ENCODE results near the gene VAMP3.
A peak's percentile ranks its signal among the peaks of the same experiment; 100 is the strongest.

The VAMP3 gene

GRCh38 chr1:7745783-7746182, 25.3 kb upstream of the VAMP3 start:
- no peak for TF ChIP-seq CTCF (IDR thresholded peaks at IDR 0.05; ENCODE audit: unreplicated experiment in 3 of 3)
- H3K4me3 Mint-ChIP-seq: no peak overlapping the region
- no peak overlapping the region for H3K27ac Mint-ChIP-seq
- no peaks in the 10 kb centered on the region for H3K36me3 Mint-ChIP-seq (ENCODE audit: low read depth)
- H3K27me3 Mint-ChIP-seq (ENCODE audit: low read depth): no peaks in the 10 kb centered on the region
- no peaks in the 10 kb centered on the region for H3K4me1 Mint-ChIP-seq
- H3K9me3 Mint-ChIP-seq: no peaks in the 10 kb centered on the region

GRCh38 chr1:7747605-7748004, 23.5 kb upstream of the VAMP3 start:
- no peaks in the 10 kb centered on the region for H3K36me3 Mint-ChIP-seq (ENCODE audit: low read depth)
- no peak overlapping the region for H3K4me3 Mint-ChIP-seq
- H3K27me3 Mint-ChIP-seq (ENCODE audit: low read depth): peaks cover 4% of the 10 kb centered on the region
- no peaks in the 10 kb centered on the region for H3K9me3 Mint-ChIP-seq
- peaks cover 5% of the 10 kb centered on the region for H3K4me1 Mint-ChIP-seq
- H3K27ac Mint-ChIP-seq: no peak overlapping the region
- TF ChIP-seq CTCF (IDR thresholded peaks at IDR 0.05; ENCODE audit: unreplicated experiment in 3 of 3): no peak

- H3K27ac Mint-ChIP-seq: no peak overlapping the region
- TF ChIP-seq CTCF (IDR thresholded peaks at IDR 0.05; ENCODE audit: unreplicated experiment in 3 of 3): no peak
- H3K4me3 Mint-ChIP-seq: no peak overlapping the region
- H3K27me3 Mint-ChIP-seq (ENCODE audit: low read depth): peaks cover 6% of the 10 kb centered on the region
- peaks cover 9% of the 10 kb centered on the region for H3K4me1 Mint-ChIP-seq
- no peaks in the 10 kb centered on the region for H3K9me3 Mint-ChIP-seq
- no peaks in the 10 kb centered on the region for H3K36me3 Mint-ChIP-seq (ENCODE audit: low read depth)
Measured at GRCh38 chr1:7749126-7749525, 22.0 kb upstream of the VAMP3 start.

- Mint-ChIP-seq H3K4me1 (peaks cover 9% of the 10 kb centered on the region), H3K36me3 (ENCODE audit: low read depth) (no peaks in the 10 kb centered on the region), H3K27ac (no peak overlapping the region), H3K27me3 (ENCODE audit: low read depth) (peaks cover 8% of the 10 kb centered on the region), H3K4me3 (no peak overlapping the region), H3K9me3 (no peaks in the 10 kb centered on the region)
- no peak for TF ChIP-seq CTCF (IDR thresholded peaks at IDR 0.05; ENCODE audit: unreplicated experiment in 3 of 3)
Measured at GRCh38 chr1:7751174-7751573, 19.9 kb upstream of the VAMP3 start.

GRCh38 chr1:7752512-7753417, 18.3 kb upstream of the VAMP3 start:
- H3K9me3 Mint-ChIP-seq: no peaks in the 10 kb centered on the region

More at GRCh38 chr1:7752512-7753417, 18.3 kb upstream of the VAMP3 start:
- peak; percentile 75 to 86 (median 79) for TF ChIP-seq CTCF (IDR thresholded peaks at IDR 0.05; ENCODE audit: unreplicated experiment in 3 of 3)
- H3K27ac Mint-ChIP-seq: peak overlapping the region; percentile 6 to 56 (median 14)
- H3K27me3 Mint-ChIP-seq (ENCODE audit: low read depth): peaks cover 8% of the 10 kb centered on the region
- H3K4me3 Mint-ChIP-seq: peak overlapping the region; percentile 64 to 67 (median 66)
- no peaks in the 10 kb centered on the region for H3K36me3 Mint-ChIP-seq (ENCODE audit: low read depth)
- H3K4me1 Mint-ChIP-seq: peaks cover 9% of the 10 kb centered on the region

All from nephron (organoid).